ENCODE data around the gene KAZN.

KAZN gene

DNA sequence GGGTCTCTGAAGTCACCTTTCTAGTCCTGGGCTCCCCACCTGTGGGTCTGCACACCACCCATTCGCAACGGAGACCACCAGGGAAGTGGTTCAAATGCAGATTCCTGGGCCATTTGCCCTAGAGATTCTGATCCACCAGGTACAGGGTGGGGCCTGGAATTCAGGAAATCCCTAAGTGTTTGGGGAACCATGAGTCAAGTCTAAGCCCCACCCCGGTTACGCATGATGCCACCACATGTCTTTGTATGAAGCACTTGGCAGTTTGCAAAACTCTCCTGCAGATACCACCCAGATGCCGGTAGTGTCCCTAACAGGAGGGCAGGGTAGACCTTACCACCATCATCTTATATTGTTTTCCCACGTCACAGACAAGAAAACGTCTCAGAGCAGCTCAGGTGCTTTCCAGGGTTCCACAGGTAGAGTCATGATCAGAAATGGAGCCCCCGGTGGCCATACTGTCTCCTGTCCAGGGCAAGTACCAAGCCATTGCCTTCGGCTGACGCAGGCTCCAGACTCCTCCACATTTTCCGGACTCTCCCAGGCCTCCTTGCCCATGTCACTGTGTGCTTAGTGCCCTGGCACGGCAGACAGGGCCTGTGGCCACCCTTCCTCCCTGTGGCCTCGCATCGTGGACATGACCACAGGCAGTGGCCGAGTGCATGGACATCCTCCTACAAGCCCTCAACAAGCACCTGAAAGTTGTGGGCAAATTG lies 465.9 kb downstream of the KAZN start:
- no peak for DNase-seq (ENCODE audit: low read depth)

DNA sequence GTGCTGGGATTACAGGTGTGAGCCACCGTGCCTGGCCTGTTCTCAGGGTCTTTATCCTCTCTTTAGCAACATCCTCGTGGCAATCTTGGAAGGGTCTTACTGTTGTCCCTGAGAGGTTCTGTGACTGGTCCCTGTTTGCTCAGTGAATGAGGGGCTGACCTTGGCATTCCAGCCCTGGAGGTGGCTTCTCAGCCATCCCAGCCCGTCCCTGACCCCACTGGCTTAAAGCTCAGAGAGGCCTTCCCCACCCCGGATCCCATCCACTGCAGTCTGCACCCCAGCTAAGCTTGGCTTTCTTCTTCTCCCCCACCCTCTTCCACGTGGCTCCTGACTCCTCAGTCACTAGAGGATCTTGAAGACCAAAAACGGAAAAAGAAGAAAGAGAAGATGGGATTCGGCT lies 466.8 kb downstream of the KAZN start:
- no peak for DNase-seq (ENCODE audit: low read depth)

DNA sequence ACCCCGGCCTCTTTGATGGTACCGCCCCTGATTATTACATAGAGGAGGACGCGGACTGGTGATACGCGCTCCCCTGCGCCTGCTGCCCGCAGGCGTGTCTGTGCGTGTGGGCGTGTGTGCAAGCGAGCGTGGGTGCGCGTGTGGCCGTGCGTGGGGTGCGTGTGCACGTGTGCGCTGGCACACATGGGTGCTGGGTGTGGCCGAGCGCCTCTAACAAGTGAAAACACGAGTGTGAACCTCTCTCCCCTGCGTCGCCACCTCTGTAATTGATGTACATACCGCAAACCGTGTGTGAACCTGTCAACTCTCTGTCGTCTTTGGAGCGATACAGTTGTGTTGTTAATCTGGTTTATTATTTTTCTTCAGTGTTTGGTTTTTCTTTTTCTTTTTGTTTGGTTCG lies 467.3 kb downstream of the KAZN start:
- no peak for DNase-seq (ENCODE audit: low read depth)

DNA sequence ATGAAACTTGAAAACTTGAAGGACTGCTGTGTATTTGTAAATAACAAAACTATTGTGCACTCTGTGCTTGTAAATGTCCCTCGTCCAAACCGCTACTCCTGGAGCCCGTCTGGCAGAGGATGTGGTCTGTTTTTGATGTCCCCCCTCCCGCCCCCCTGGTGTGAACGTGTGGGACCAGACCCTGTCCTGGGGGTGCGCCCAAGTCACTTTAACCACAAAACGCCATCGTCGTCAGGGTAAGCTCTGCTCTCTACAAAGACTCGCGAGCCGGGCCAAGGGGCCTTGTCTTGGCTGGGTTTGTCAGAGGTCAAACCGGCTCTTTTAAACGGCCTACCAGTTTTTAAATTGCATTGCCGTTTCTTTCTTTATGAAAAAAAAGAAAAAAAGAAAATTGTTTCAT lies 467.7 kb downstream of the KAZN start:
- DNase-seq (ENCODE audit: low read depth), result no peak

DNA sequence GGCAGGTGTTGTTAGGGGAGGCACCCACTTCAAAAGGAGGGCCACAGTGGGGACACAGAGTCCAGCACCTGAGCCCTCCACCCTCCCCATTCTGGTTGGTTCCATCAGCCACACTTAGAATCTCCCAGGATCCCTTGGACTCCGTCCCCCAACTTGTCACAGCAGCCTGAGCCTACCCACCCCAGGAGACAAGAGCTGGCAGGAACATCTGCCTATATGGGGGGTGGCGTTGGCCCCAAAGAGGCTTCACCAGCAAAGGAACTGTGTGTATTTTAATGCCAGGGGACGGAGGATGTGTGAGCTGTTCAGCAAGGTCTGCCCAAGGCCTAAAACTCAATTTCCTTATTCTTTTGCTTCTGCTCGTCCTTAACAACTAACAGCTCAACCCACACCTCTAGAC lies 468.7 kb downstream of the KAZN start:
- no peak for DNase-seq (ENCODE audit: low read depth)

DNA sequence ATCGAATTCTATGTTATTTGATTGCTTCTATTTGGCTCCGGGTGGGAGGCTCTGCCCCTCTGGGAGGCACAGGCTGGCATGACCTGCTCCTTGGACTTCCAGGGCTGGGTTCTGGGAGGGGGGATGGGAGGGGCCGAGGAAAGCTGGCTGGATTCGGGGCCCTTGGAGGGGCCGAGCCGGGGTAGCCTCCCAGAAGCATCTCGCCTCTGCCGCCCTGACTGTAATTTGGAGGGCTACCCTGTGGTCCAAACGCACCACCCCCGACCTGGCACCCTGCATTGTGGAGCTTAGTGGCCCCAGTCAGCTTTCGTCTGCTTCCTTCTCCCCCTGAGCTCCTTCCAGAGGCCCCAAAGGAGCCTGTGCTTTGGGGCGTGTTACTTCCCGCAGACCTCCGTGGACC lies 469.7 kb downstream of the KAZN start:
- DNase-seq (ENCODE audit: low read depth), result no peak

DNA sequence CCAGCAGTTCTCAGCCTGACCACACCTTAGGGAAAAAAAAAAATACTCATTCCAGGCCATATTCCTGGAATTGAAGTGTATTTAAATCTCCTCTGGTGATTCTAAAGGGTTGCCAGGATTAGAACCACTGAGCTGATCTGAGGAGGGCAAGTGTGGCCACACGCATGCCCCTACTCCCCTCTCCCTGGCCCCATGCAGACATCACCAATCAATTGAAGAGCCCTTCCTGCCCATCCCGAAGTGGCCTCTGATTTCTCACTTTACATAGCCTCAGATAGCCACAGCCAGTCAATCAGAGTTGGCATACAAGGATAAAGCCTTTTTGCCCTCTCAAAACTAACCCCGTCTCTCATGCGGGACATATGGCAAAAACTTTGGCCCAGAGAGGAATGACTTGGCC lies 470.5 kb downstream of the KAZN start:
- no peak for DNase-seq (ENCODE audit: low read depth)

DNA sequence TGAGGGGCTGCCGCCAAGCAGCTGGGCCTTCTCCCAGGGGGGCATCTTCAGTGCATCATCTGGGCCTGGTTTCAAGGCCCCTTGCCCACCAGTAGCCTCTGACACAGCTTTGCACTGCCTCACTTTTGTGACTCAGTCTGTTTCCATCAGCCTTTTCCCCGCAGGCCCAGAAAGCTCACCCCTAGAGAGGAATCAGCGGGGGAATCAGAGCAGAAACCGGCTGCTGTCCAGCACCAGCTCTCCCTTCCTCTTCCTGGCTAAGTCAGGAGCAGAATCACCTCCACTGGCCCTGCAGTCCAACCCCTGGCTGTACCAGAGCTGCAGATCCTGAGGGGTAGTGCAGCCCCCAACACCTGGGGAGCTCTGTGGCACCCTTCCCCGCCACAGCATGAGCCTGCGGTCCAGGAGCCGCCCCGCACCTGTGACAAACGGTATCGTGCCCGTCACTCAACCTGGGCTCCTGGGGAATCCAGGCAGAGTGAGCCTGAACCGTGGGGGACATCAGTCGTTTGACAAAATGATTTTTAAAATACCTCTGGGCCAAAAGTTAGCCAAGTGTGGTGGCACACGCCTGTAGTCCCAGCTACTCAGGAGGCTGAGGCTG lies 471.8 kb downstream of the KAZN start:
- DNase-seq (ENCODE audit: low read depth), result no peak

DNA sequence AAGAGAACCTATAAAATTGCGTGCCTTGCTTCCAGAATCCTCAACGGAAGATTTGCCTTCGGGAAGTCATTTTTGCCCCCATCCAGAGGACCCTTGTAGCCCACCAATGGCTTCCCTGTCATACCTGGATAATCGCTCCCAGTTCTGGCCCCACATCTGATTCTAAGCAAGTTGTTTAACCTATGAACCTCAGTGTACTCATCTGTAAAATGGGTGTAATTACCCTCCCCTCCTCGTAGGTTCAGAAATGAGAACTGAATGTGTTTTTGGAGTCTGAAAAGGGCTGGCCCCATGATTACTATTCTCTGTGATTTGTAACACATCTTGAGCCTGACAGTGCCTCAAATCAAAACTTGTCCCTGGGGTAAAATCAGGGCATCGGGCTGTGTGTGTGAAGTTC lies 473.5 kb downstream of the KAZN start:
- DNase-seq (ENCODE audit: low read depth), result no peak

DNA sequence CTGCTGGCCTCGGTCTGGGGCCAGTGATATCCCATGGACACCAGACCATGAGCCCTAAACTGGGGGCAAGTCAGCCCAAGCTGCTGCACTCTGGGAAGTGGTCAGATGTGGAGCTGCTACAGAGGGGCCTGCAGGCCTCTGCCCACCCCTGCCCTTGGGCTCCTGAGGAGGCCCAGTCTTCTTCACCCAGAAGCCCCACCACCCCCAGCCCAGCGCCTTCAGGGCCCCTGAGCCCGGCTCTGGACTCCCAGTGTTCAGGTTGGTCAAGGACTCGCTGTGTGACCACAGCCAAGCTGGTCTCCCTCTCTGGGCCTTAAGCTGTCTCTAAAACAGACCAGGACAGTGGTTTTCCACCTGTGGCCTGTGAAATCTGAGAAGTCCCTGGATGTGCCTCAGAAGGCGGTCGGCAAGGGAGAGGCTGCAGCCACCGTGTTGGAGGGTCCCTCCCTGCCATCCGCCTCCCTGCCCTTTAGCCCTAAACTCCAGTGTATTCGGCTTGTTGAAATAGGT lies 475.4 kb downstream of the KAZN start:
- DNase-seq (ENCODE audit: low read depth), result no peak

DNA sequence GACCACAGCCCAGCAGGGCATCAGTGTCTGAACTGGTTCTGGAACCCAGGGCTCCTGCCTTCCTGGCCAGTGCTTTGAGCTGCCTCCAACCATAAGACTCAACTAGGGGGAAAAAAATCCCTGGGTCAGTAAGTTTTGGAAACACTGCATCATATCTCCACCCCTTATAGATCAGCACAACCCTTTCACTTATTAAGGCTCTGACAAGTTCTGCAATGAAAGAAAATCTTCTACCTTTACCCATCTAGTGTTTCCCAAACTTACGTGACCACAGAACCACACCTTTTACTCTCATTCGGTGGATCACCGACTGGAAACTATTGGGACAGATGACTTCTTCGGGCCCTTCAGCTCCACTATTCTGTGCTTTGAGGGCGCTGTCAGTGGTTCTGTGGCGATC lies 476.7 kb downstream of the KAZN start:
- no peak for DNase-seq (ENCODE audit: low read depth)

DNA sequence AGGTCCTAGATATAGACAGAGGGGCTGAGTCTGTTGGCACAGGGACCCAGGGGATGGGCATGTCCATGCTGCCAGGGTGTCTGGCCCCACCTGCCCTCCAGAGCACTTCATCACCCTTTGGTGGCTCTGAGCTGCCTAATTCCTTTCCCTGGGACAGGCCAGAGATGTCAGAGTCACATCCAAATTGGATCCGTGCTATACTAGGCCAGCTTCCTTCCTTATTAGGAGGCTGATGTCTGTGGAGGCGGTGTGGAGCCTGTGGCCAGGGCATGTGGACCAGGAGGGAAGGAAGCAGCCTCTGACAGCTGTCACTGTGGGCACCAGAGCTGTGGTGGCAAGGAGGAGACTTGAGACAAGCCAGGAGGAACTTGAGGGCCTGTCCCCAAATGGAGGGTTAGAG lies 477.3 kb downstream of the KAZN start:
- no peak for DNase-seq (ENCODE audit: low read depth)

DNA sequence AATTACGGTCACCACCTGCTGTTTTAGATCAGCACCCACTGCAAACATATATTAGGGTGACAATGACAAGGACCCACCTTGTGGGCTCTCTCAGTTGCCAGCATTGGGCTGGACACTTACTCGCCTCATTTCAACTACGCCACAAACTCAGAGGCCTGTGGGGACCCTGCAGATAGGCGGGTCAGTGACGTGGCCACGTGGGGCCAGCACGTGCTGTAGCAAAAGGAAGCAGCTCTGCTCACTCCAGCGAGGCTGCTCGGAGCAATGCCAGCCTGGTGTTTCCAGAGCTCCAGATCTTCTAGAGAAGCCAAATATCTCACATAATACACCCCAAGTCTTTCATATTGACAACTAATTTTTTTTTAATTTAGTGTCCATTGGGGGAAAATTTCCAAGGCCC lies 478.3 kb downstream of the KAZN start:
- no peak for DNase-seq (ENCODE audit: low read depth)

DNA sequence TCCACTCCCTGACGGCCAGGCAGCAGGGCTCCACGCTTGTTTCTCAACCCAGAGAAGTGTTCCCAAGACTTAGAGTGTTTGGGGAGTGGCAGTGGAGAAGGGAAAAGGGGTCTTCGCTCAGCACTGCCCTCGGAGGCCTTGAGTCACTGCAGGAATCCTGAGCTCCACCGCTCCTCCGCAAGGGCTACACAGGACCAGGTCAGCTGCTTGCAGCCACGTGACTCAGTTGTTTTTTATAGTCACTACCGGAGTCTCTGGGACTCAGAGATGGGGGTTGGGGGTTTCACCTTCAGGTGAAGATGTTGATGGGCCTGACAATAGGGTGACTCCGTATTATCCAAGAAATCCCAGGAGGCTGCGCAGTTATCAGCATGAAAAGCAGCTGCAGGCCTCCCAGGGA lies 478.9 kb downstream of the KAZN start:
- DNase-seq (ENCODE audit: low read depth), result no peak

DNA sequence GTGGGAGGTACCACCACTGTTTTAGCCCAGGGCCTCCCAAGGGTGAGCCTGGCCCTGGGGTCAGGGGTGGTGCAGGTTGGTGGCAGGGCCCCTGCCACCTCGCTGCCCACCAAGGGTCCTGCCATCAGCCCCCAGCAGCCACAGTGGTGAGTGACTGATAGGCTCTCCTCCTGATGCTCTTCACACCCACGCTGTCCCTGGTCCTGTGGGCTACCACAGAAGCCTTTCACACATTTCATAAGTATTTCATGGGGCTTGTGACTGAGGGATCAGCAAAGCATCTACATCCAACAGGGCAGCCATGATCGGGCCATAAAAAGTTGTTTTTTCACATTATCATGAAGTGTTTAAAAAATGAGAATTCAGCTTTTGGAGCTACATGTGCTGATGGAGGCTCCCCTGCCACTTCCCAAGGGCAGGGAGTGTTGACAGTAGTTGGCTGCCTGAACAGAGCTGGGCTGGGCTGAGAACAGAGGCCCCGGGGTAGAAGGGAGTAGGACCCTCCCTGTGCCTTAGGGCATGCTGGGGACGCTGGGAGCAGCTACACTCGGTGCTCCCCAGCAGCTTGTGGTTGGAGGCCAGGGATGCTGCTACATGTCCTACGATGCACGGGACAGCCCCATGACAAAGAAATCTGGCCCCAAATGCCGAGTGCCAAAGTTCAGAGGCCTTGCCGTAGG lies 482.0 kb downstream of the KAZN start:
- no peak for DNase-seq (ENCODE audit: low read depth)

DNA sequence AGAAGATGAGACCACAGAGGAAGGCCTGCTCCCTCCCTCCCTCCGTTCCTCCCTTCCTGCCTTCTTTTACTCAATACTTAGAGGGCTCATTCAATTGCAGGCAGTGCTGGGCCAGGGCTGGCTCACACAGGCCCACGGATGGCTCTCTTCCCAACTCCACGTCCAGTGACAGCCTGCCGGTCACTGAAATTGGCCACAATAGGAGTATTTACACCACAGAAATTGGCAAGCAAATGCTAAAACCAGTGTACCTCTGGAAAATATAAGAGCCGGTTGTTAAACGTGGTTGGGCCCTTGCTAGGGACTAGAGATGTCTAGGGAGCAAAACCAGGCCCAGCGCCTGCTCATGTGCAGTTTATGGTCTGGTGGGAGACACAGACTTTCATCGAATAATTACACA lies 482.6 kb downstream of the KAZN start:
- DNase-seq (ENCODE audit: low read depth), result no peak

DNA sequence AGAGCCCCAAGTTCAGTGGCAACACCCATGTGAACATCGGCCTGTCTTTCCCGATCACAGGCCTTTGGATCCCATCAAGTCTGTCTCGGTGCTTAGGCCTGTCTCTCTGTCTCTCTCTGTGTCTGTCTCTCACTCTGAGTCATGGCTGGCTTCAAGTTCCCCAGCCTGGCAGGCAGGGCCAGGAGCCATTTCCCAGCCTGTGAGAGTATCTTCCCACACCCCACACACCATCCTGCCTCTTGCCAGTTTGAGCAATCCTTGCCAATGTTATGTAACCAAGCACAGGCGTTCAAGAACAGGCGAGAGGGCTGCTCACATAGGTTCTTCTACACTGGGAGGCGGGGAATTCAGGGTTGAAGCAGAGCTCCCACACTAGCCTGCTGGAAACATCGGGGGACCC lies 485.1 kb downstream of the KAZN start:
- no peak for DNase-seq (ENCODE audit: low read depth)

DNA sequence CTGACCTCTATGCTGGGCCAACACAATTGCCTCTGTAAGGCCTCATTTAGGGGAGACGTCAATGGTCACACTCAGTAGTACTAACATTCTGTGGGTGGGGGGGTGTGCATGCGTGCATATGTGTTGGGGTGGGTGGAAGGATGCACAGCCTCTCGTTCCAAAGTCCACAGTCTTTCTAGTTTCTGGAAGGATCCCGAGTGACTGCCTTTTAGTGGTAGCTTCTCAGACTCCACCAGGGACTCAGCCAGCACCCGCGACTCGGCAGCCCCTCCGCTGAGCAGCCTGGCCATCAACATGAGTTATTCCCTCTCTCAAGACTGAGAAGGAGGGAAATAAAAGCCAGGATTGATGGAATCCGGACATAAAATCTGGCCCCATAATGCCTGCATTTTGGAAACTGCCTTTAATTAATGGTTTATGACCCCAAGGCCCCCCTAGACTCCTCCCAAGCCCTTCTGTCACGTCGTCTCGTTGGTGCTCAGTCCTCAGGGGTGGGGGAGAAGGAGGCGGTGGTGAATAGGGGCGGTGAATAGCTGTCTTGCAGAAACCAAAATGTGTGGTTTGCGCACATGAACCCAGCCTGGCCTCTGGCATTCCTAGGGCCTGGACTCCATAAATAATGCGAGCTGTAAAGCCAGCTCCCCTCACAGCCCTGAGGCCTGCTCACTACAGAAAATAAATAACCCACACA lies 489.9 kb downstream of the KAZN start:
- DNase-seq (ENCODE audit: low read depth), result no peak

DNA sequence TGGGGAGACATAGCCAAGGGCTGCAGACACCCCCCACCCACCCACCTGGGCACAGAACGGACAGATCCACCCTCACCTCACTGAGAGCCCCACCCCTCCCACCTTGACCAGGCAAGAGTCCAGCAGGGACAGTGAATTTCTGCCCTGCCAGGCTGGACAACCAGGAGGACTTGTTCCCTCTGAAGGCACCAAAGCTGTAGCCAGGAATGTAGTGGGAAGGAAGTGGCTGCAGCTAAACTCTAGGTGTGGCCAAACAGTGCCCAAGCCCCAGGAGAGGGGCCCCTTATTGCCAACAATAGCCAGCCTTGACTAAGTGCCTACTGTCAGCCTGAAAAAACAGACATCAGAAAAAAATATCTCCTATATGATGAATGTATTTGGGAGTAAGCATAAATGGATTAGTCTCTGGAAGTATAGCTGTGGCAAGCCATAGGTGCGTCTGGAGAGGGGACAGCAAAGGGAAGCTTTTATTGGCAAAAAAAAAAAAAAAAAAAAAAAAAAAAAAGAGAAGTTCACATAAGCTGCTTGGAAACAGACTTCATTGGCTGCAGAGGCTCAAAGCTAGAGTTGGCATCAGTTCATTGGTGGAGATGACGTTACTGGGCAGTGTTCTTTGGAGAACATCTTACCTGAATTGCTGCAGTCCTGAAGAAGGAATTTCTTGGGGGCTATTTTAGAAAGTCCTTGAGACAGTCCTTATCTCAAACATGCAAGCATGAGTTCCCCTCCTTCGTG lies 490.9 kb downstream of the KAZN start:
- no peak for DNase-seq (ENCODE audit: low read depth)

DNA sequence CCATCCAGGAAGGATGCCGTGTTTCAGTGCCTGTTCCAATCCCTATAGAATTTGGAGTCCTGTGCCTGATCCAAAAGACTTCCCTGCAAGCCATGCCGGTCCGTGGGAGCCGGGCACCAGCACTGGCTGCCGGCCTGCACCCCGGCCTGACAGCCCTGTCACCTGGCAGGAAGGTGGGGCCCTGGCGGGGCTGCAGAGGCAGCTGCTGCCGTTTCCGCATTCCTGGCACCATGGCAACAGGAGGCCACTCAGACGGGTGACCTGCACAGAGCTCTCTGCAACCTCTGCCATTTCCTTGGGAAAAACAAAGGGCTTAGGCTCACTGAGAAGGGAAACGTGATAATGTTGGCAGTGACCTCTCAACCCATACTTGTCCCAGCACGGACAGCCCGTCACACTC lies 491.9 kb downstream of the KAZN start:
- no peak for DNase-seq (ENCODE audit: low read depth)

DNA sequence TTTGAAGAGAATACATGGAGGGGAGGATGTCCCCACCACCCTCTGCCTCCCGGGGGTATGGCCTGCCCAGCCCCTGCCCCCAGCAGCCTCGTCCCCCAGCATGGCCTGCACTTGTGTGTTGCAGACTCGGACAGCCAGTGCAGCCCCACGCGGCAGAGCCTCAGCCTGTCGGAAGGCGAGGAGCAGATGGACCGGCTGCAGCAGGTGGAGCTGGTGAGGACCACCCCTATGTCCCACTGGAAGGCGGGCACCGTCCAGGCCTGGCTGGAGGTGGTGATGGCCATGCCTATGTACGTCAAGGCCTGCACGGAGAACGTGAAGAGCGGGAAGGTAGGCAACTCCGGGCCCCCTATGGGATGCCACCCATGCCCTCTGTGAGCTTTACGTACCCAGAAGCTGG lies 495.6 kb downstream of the KAZN start:
- no peak for DNase-seq (ENCODE audit: low read depth)
